Prostate gland (tissue), 2 donors: ENCODE measurements around the gene FOS.

ENCODE experiments used
- CTCF ChIP-seq, 4 experiments: fragments of 200-600 bp in 2 of 4; fragments of 450-650 bp in 2 of 4; sonication (generic) in 2 of 4; IDR thresholded peaks; 1 replicate in 3 of 4; 2 replicates in 1 of 4; pipeline ENCODE4 v1.5.1; 2016 to 2019; ENCODE audit warnings: antibody characterized with exemption in 4 of 4, mild to moderate bottlenecking in 2 of 4, moderate library complexity in 2 of 4
- POLR2AphosphoS5 ChIP-seq: sonication (generic); formaldehyde crosslinking; IDR thresholded peaks from one replicate; pipeline ENCODE4 v1.6.1; 2017; ENCODE audit warnings: antibody characterized with exemption

GRCh38 chr14:75274050-75274898, 4.4 kb upstream of the FOS start:
- no peak for TF ChIP-seq CTCF (IDR thresholded peaks at IDR 0.05)
- no peak for TF ChIP-seq POLR2AphosphoS5
